Dendritic cell treated with granulocyte-macrophage colony-stimulating factor and Interleukin-4, amounts not matched to agents 40 ng/mL and 50 ng/mL, for 4 days (primary cell): Measurements from ENCODE around the gene FHL2.
A peak's percentile ranks its signal among the peaks of the same experiment; 100 is the strongest.

Source experiments
- H3K27ac Mint-ChIP-seq: one replicate; pipeline ENCODE4 v1.8.0; 2022; ENCODE audit warnings: mild to moderate bottlenecking, mixed read lengths
- H3K27me3 Mint-ChIP-seq: one replicate; pipeline ENCODE4 v1.8.0; 2022; ENCODE audit warnings: mild to moderate bottlenecking, mixed read lengths
- H3K36me3 Mint-ChIP-seq: one replicate; pipeline ENCODE4 v1.8.0; 2022; ENCODE audit warnings: low read depth, mixed read lengths
- H3K4me1 Mint-ChIP-seq: one replicate; pipeline ENCODE4 v1.8.0; 2022; ENCODE audit warnings: low read depth, mixed read lengths
- H3K4me3 Mint-ChIP-seq: one replicate; pipeline ENCODE4 v1.8.0; 2022; ENCODE audit warnings: mild to moderate bottlenecking, moderate library complexity, mixed read lengths
- H3K9me3 Mint-ChIP-seq: one replicate; pipeline ENCODE4 v1.8.0; 2022; ENCODE audit warnings: mixed read lengths
- intact Hi-C: fragments of 100-400 bp; cut with micrococcal nuclease; formaldehyde crosslinking; loops from one replicate; pipeline ENCODE4 v1.15.0; 2022

FHL2 gene

DNA sequence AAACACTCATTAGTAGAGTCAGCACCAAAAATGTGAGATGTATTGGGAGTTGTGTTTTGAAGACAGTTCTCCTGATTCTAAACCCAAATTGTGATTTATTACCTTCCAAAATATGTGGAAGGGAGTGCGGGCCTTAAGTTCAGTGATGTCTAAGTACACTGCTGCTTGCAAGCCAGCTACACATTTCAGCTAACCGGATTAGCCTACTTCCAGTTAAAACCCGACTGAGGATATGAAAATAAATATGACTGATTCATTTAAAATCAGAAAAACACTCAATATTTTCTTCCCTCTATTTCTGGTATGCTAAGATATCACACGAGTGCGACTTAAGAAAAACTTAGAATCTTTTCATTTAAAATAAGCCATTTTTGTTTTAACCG lies 907 bp downstream of the FHL2 start:
- Mint-ChIP-seq H3K27me3 (peaks cover 57% of the 10 kb centered on the region), H3K36me3 (no peaks in the 10 kb centered on the region), H3K9me3 (no peaks in the 10 kb centered on the region), H3K4me1 (peaks cover 8% of the 10 kb centered on the region), H3K27ac (no peak overlapping the region), H3K4me3 (peak overlapping the region; percentile 80)
- intact Hi-C loops, result no loop called here

DNA sequence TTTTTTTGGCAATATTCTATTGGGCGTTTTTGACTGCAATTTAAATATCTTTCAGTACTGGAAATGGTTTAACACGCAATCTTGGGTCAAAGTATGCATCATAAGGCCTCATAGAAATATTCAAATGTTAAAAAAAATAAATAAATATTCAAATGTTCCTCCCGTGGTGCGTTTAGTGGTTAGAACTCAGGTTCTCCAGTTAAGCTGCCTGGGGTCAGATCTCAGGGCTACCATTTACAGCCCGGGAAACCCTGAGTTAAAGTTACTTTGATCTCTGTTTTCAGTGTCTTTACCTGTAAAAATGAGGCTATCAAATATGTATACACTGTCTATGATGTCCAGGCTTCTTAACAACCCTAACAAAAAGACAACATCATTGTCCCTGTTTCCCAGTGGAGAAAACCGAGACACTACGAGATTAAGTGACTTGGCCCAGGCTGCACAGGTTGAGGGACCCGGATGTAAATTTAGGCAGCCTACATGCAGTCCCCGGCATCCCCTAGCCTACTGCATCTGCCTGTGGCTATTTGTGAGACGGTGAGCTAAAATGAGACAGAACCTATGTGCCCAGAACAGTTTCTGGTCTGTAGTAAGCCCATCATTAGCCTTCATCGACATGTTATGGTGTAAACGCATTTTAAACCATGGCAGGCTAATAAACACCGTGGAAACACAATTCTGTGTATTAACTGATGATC lies 1.7 kb downstream of the FHL2 start:
- Mint-ChIP-seq H3K36me3 (no peaks in the 10 kb centered on the region), H3K27me3 (peaks cover 58% of the 10 kb centered on the region), H3K4me3 (no peak overlapping the region), H3K27ac (no peak overlapping the region), H3K9me3 (no peaks in the 10 kb centered on the region), H3K4me1 (peaks cover 8% of the 10 kb centered on the region)
- intact Hi-C loops, result no loop called here

GRCh38 chr2:105396254-105397024 lies 2.4 kb downstream of the FHL2 start:
- Mint-ChIP-seq H3K27ac (no peak overlapping the region), H3K27me3 (peaks cover 56% of the 10 kb centered on the region), H3K4me1 (peaks cover 8% of the 10 kb centered on the region), H3K9me3 (no peaks in the 10 kb centered on the region), H3K4me3 (no peak overlapping the region), H3K36me3 (no peaks in the 10 kb centered on the region)
- intact Hi-C loops, result no loop called here

DNA sequence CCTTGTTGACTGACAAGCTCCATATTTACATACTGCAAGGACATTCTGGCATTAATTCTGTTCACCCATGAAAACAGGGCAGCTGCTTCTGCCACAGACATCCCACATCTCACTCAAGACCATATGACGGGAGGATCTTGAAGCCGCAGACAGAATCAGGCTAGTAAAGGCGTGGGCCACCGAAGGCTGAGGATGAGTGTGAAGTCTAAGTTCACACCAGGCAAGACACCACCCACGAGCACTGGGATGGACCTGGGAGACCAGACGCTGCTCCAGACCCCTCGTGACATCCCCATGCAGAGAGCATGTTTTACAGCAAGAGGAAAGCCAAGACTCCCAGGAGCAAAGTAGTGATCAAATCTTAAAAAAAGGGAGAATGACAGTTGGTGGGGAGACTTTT lies 3.2 kb downstream of the FHL2 start:
- no peaks in the 10 kb centered on the region for H3K36me3 Mint-ChIP-seq
- H3K4me1 Mint-ChIP-seq, result peaks cover 8% of the 10 kb centered on the region
- no peak overlapping the region for H3K27ac Mint-ChIP-seq
- no peak overlapping the region for H3K4me3 Mint-ChIP-seq
- H3K27me3 Mint-ChIP-seq, result peaks cover 56% of the 10 kb centered on the region
- no peaks in the 10 kb centered on the region for H3K9me3 Mint-ChIP-seq
- intact Hi-C loops, result no loop called here

DNA sequence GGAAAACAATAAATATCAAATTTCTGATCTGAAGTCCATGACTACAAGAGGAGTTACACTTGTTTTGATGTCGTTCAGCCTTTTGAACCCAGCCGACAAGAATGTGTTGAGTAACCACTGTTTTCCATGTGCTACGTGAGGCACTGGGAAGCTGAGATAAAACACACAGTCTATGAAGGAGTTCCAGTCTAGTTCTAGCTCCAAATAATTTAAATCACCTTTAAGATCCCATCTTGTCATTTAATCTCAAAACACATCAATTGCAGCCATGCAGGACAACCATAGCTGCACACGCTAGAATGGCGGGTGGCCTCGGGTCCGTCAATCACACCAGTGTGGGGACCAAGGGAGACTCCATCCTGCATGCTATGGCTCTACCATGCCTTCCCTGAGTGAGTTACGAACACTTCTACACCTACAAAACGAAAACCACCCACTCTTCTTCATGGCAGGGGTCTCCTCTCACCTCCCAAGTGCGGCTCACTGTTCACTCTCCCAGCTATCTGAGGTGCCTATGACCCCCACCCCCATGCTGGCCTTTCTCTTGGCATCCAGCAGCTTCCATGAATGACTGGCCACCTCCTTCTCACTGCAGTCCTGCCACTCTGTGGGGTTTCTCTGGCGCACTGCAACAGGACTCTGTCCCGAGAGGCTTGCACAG lies 3.8 kb downstream of the FHL2 start:
- Mint-ChIP-seq H3K4me1 (peaks cover 8% of the 10 kb centered on the region), H3K27me3 (peaks cover 53% of the 10 kb centered on the region), H3K9me3 (no peaks in the 10 kb centered on the region), H3K36me3 (no peaks in the 10 kb centered on the region), H3K27ac (no peak overlapping the region), H3K4me3 (no peak overlapping the region)
- intact Hi-C loops, result no loop called here

- no peaks in the 10 kb centered on the region for H3K36me3 Mint-ChIP-seq
- H3K27me3 Mint-ChIP-seq, result peaks cover 38% of the 10 kb centered on the region
- H3K9me3 Mint-ChIP-seq, result no peaks in the 10 kb centered on the region
- peaks cover 4% of the 10 kb centered on the region for H3K4me1 Mint-ChIP-seq
- intact Hi-C loops, result no loop called here
- no peak overlapping the region for H3K4me3 Mint-ChIP-seq
- no peak overlapping the region for H3K27ac Mint-ChIP-seq
Observed at GRCh38 chr2:105393373-105394055, 5.3 kb downstream of the FHL2 start.

DNA sequence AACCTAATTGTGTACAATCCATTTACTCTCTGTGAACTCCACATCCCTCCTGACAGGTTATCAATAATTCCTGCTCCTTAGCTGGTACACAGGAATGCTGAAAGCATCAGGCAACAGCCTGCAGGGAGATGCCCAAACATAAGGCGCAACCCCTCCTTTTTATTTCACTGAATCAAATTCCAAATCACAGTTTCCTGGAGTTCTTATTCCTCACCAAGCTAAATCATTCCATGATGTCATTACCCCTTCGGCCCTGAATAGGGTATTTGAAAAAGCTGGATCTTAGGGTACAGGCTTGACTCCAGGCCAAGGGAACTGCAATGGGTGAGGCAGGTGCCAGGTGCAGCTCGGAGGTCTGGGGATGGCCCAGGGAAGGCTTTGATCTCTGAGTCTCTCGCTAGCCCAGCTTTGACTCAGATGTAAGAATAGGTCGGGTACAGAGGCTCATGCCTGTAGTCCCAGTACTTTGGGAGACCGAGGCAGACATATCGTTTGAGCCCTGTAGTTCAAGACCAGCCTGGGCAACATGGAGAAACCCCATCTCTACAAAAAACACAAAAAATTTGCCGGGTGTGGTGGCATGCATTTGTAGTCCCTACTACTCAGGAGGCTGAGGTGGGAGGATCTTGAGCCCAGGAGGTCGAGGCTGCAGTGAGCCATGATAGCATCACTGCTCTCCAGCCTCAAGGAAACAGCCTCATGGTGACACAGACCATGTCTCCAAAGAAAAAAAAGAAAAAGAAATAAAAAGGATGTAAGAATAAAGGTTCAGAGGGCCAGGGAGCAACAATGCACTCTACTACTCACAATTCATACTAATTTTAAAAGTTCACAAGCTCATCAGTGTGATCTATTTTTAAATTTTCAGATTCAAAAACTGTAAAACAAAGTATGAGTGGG lies 6.8 kb downstream of the FHL2 start:
- Mint-ChIP-seq H3K27me3 (peaks cover 25% of the 10 kb centered on the region), H3K27ac (no peak overlapping the region), H3K4me1 (peaks cover 8% of the 10 kb centered on the region), H3K4me3 (no peak overlapping the region), H3K9me3 (no peaks in the 10 kb centered on the region), H3K36me3 (no peaks in the 10 kb centered on the region)
- intact Hi-C loops, result no loop called here

DNA sequence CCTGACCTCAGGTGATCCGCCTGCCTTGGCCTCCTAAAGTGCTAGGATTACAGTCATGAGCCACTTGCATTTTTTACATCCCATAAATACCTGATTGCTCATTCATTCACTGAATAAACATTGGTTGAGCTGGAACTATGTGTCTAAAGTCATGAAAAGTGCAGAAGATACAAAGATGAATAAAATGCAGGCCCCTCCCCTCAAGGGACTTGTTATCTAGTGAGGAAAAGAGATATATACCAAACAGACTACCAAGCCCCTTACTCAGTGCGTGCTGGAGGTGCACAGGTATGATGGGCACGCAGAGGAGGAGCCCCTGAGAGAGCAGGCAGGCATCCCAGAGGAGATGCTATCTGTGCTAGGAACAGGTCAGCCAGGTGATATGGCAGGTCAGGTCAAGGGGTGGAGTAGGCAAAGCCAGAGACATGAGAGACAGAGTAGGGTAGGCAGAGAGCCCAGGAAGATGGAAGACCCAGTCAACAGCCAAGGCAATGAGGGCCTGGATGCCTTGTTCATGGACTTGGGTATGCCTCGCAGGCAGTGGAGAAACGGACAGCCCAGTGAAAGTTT lies 7.7 kb downstream of the FHL2 start:
- intact Hi-C loops, result no loop called here
- Mint-ChIP-seq H3K36me3 (no peaks in the 10 kb centered on the region), H3K9me3 (no peaks in the 10 kb centered on the region), H3K4me3 (no peak overlapping the region), H3K4me1 (peaks cover 8% of the 10 kb centered on the region), H3K27ac (no peak overlapping the region), H3K27me3 (peaks cover 18% of the 10 kb centered on the region)

DNA sequence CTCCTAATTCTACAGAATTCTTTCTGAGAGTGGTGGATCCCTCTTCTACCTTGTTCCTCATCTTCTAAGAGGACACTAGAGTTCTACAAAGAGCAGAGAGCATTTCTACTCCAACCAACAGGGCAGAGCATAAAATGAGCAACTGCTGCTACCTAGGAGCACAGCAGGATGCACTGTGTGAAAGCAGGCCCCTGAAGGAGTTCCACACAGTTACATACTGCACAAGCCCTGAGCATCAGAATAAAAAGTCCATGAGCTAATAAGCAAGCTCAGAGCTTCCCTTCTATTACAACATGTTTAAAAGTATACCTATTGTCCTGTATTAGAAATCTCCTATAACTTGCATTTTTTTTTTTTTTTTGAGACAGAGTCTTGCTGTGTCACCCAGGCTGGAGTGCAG lies 8.4 kb downstream of the FHL2 start:
- Mint-ChIP-seq H3K4me1 (peaks cover 8% of the 10 kb centered on the region), H3K9me3 (no peaks in the 10 kb centered on the region), H3K36me3 (no peaks in the 10 kb centered on the region), H3K4me3 (no peak overlapping the region), H3K27me3 (peaks cover 17% of the 10 kb centered on the region), H3K27ac (no peak overlapping the region)
- intact Hi-C loops, result no loop called here

DNA sequence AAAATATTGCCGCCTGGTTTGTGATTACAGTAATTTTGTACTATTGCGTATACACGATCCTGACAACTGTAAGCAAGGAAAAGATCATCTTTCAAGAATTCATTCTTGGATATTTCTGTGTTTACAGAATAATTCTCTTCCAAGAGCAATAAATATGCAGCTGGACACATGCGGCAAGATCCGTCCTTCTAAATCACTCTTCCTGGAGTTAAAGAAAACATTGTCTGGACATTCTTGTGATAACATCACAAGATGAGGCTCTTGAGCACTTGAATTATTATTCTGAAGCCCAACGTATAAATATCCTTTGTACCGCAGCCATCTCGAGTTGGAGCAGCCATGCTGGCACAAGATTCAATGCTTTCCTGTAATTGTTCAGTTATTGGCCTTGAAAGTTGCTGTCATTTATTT lies 9.9 kb downstream of the FHL2 start:
- H3K36me3 Mint-ChIP-seq, result no peaks in the 10 kb centered on the region
- no peak overlapping the region for H3K27ac Mint-ChIP-seq
- H3K9me3 Mint-ChIP-seq, result no peaks in the 10 kb centered on the region
- peaks cover 16% of the 10 kb centered on the region for H3K27me3 Mint-ChIP-seq
- no peak overlapping the region for H3K4me3 Mint-ChIP-seq
- intact Hi-C loops, result no loop called here
- H3K4me1 Mint-ChIP-seq, result peaks cover 12% of the 10 kb centered on the region

GRCh38 chr2:105387225-105387624 lies 11.6 kb downstream of the FHL2 start:
- Mint-ChIP-seq H3K4me1 (peaks cover 23% of the 10 kb centered on the region), H3K4me3 (no peak overlapping the region), H3K27me3 (peaks cover 12% of the 10 kb centered on the region), H3K9me3 (no peaks in the 10 kb centered on the region), H3K36me3 (no peaks in the 10 kb centered on the region), H3K27ac (no peak overlapping the region)
- intact Hi-C loops, result no loop called here

- Mint-ChIP-seq H3K36me3 (no peaks in the 10 kb centered on the region), H3K27ac (no peak overlapping the region)
Observed at GRCh38 chr2:105385731-105386540, 12.9 kb downstream of the FHL2 start.

More at GRCh38 chr2:105385731-105386540, 12.9 kb downstream of the FHL2 start:
- intact Hi-C loops, result no loop called here
- no peaks in the 10 kb centered on the region for H3K9me3 Mint-ChIP-seq
- peaks cover 26% of the 10 kb centered on the region for H3K4me1 Mint-ChIP-seq
- no peak overlapping the region for H3K4me3 Mint-ChIP-seq
- peaks cover 10% of the 10 kb centered on the region for H3K27me3 Mint-ChIP-seq
